Right lobe of liver (tissue), 6 donors: ENCODE data around the gene MFNG. TPM values are rescaled to one million over a fixed set of nuclear protein-coding genes. Genes with fewer than 3 reads are reported as not detected.

Experiments used
- ATAC-seq, 4 donors: fragments of 200-7000 bp; cut with Tn5 transposase; one replicate each; pipeline ENCODE4 v1.9.1; 2020; ENCODE audit warnings: mild to moderate bottlenecking in 4 of 4, moderate library complexity in 4 of 4
- DNase-seq, 3 donors: peaks; one replicate each; pipeline ENCODE4 v3.0.0-alpha.2; 2020
- H3K27ac ChIP-seq, 3 donors: fragments of 200-600 bp; one replicate each; pipeline ENCODE4 v1.8.0; 2022
- H3K27me3 ChIP-seq, 2 donors: fragments of 200-600 bp; one replicate each; pipeline ENCODE4 v1.8.0; 2022
- H3K36me3 ChIP-seq, 4 donors: fragments of 200-600 bp; sonication (generic) in 1 of 4; one replicate each; pipeline versions ENCODE4 v1.5.1 to v1.8.0; 2017 to 2022; ENCODE audit warnings: control low read depth in 1 of 4
- H3K4me1 ChIP-seq, 4 donors: fragments of 200-600 bp; sonication (generic) in 1 of 4; one replicate each; pipeline versions ENCODE4 v1.5.1 to v1.8.0; 2017 to 2022; ENCODE audit warnings: control low read depth in 1 of 4
- H3K4me3 ChIP-seq, 3 donors: fragments of 200-600 bp; one replicate each; pipeline ENCODE4 v1.8.0; 2022
- H3K9me3 ChIP-seq, 4 donors: fragments of 200-600 bp; sonication (generic) in 1 of 4; one replicate each; pipeline versions ENCODE4 v1.5.1 to v1.8.0; 2017 to 2022; ENCODE audit warnings: control low read depth in 1 of 4
- POLR2A ChIP-seq: fragments of 450-650 bp; IDR thresholded peaks from one replicate; pipeline ENCODE4 v1.6.1; 2017; ENCODE audit warnings: antibody characterized with exemption, mild to moderate bottlenecking
- WGBS: methylation state at CpG from one replicate; pipeline ENCODE4 v1.1.6; 2018; ENCODE audit warnings: low coverage, low lambda C conversion rate; ENCODE audit not compliant: insufficient coverage; ENCODE audit errors: missing lambda C conversion rate; 5-methylcytosine and 5-hydroxymethylcytosine counted together
- intact Hi-C, 2 donors: fragments of 100-400 bp; cut with DNase I; formaldehyde crosslinking; loops; one replicate each; pipeline versions ENCODE4 v1.11.2 to v1.14.1; 2022
- total RNA-seq, 6 experiments: library from RNA; depleted of rRNA in 2 of 6; stranded (reverse); fragments of >200 nt in 2 of 6; fragmentation: NEBNext Ultra II Directional in 3 of 6; extraction: Animal tissue kit (Norgen Biotek cat#: 25700) in 3 of 6; gene quantifications; one replicate each; pipeline versions ENCODE4 v1.1.0 to v1.2.4, GENCODE V29; 2016 to 2023
- TF ChIP-seq, protein P1 (sequence below), 4 donors: fragments of 200-600 bp in 3 of 4; fragments of 450-650 bp in 1 of 4; IDR thresholded peaks; one replicate each; pipeline versions ENCODE4 v1.5.1 to v1.8.0; 2016 to 2022; ENCODE audit warnings: antibody characterized with exemption in 4 of 4, mild to moderate bottlenecking in 2 of 4
- donor health status: DM: no; HTN: yes; CAD: no.
- donor health status: DM: no; HTN: no; CAD: no.
- donor health status: DM: no; HTN: no; CAD: no.
- donor health status: DM: no; HTN: yes; CAD: no.
- donor health status: DM: no; HTN: yes; CAD: no.

Gene MFNG
- total RNA-seq, 6 experiments from 2014 or later: 5.6 to 14.4 (median 10.2) TPM

DNA sequence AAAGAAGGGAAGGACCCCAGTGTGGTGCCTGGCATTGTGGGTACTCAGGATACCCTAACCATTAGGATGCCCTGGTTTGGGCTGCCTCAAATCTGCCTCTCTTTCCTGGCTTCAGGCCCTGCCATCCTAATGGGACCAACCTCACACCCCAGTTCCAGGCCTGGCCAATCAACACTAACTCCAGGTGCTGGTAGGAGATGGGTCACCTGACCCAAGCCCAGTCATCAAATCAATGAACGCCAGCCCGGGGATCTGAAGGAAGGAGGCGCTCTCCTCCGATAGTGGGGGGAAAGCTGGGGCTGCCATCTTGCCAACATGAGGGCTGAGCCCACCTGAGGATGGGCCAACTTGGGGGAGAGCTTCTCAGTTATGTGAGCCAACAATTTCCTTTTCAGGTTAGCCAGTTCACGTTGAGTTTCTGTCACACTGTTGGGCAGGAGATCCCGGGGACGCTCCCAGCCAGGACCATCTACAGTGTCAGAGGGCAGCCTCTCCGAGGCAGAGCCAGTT, 12.7 kb downstream of the MFNG start:
- Histone ChIP-seq H3K4me1 (no peaks in the 10 kb centered on the region), H3K27me3 (no peaks in the 10 kb centered on the region), H3K36me3 (no peaks in the 10 kb centered on the region), H3K27ac (no peak overlapping the region), H3K4me3 (no peak overlapping the region), H3K9me3 (no peaks in the 10 kb centered on the region)
- DNase-seq (no peak), ATAC-seq (no peak)
- intact Hi-C loops: no loop called here
- TF ChIP-seq, protein P1, sequence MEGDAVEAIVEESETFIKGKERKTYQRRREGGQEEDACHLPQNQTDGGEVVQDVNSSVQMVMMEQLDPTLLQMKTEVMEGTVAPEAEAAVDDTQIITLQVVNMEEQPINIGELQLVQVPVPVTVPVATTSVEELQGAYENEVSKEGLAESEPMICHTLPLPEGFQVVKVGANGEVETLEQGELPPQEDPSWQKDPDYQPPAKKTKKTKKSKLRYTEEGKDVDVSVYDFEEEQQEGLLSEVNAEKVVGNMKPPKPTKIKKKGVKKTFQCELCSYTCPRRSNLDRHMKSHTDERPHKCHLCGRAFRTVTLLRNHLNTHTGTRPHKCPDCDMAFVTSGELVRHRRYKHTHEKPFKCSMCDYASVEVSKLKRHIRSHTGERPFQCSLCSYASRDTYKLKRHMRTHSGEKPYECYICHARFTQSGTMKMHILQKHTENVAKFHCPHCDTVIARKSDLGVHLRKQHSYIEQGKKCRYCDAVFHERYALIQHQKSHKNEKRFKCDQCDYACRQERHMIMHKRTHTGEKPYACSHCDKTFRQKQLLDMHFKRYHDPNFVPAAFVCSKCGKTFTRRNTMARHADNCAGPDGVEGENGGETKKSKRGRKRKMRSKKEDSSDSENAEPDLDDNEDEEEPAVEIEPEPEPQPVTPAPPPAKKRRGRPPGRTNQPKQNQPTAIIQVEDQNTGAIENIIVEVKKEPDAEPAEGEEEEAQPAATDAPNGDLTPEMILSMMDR (IDR thresholded peaks at IDR 0.05): no peak
- TF ChIP-seq POLR2A: no peak
- no CpG with 5 or more reads among the region's 8 CpGs for WGBS

DNA sequence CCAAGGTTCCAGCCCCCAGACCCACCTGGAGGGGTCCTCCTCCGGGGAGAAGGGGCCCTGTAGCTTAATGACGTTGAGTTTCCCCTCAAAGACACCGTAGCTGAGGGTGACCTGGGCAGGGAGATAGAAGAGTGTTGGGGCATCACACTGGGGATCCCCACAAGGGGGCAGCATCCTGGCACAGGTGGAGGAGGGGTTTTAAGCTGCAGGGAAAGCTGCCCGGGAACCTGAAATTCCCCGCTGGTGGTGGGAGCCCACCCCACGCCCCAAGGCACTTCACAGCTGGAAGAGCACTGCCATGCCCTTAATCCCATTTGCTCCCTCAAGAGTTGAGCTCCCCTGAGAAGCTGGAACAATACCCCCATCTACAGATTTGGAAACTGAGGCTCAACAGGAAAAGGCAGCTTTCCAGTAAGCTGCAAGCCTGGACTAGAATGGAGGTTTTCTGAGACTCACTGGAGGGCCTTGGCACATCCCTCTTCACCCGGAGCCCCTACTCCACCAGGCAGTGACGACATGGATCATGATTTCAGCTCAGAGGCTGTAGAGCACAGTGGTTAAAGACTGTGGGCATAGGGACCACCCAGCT, 13.7 kb downstream of the MFNG start:
- Histone ChIP-seq H3K27me3 (no peaks in the 10 kb centered on the region), H3K36me3 (no peaks in the 10 kb centered on the region), H3K27ac (no peak overlapping the region), H3K9me3 (no peaks in the 10 kb centered on the region), H3K4me3 (no peak overlapping the region), H3K4me1 (no peaks in the 10 kb centered on the region)
- peak; percentile 59 to 76 (median 65) for ATAC-seq
- intact Hi-C loops: no loop called here
- WGBS: 0% methylated on average over 3 of the region's 8 CpGs
- DNase-seq: no peak
- TF ChIP-seq POLR2A: no peak
- TF ChIP-seq, protein P1 (IDR thresholded peaks at IDR 0.05): peak; percentile 43 to 65 (median 52)

DNA sequence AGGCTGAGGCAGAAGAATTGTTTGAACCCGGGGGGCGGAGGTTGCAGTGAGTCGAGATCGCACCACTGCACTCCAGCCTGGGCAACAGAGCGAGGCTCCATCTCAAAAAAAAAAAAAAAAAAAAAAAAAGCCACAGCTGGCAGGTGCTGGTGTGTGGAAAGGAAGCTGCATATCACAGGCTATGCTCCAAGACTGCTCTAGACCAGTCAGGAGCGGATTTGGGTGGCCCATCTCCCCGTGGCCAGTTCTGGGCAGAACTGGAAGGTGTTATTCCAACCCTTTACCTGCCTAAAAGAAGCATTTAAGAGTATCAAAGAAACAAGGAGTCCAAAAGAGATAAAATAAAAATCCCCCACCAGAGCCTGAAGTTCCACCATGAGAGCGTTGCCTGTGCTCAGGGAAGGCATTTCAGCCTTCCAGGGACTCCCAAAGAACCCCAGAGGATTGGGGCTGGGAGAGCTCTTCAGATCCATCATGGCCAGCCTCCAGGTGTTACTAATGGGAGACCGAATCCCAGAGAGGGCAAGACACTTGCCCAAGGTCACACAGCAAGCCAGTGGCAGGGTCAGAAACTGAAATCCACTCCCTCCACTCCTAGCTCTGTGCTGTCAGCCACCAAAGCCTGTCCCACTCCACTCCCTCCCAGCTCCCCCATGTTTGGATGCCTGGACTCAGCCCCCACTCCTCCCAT, 14.3 kb downstream of the MFNG start:
- Histone ChIP-seq H3K4me1 (no peaks in the 10 kb centered on the region), H3K36me3 (no peaks in the 10 kb centered on the region), H3K27ac (no peak overlapping the region), H3K4me3 (no peak overlapping the region), H3K9me3 (no peaks in the 10 kb centered on the region), H3K27me3 (no peaks in the 10 kb centered on the region)
- TF ChIP-seq, protein P1 (IDR thresholded peaks at IDR 0.05): no peak
- TF ChIP-seq POLR2A: no peak
- 83% methylated on average over 1 of the region's 9 CpGs for WGBS
- DNase-seq: no peak
- intact Hi-C loops: no loop called here
- ATAC-seq: no peak

DNA sequence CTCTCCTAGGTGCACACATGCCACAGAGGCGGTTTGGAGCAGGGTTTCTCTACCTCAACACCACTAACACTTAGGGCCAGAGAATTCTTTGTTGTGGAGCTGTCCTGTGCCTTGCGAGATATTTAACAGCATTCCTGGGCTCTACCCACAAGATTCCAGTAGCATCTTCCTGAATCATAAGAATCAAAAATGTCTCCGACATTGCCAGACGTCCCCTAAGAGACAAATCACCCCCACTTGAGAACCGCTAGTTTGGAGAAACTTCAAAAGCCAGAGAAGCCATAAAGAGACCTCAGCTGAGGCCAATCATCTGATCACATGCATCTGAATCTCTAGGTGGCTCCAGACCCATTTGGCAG, 16.1 kb downstream of the MFNG start:
- no peaks in the 10 kb centered on the region for H3K4me1 ChIP-seq
- H3K27ac ChIP-seq: no peak overlapping the region
- H3K9me3 ChIP-seq: no peaks in the 10 kb centered on the region
- DNase-seq (no peak), ATAC-seq (no peak)
- intact Hi-C loops: no loop called here
- no peaks in the 10 kb centered on the region for H3K36me3 ChIP-seq
- H3K27me3 ChIP-seq: no peaks in the 10 kb centered on the region
- 62% methylated on average over 2 of the region's 5 CpGs for WGBS
- TF ChIP-seq, protein P1 (IDR thresholded peaks at IDR 0.05): no peak
- no peak for TF ChIP-seq POLR2A
- H3K4me3 ChIP-seq: no peak overlapping the region
